H1 (cell line): ENCODE results near the gene ADAD1. TPM values are rescaled to one million over a fixed set of nuclear protein-coding genes. Genes with fewer than 3 reads are reported as not detected.

Experiments used
- BCL11A ChIP-seq, 2 experiments: IDR thresholded peaks; one replicate each; pipeline ENCODE4 v1.6.1; 2011; ENCODE audit warnings: low read depth in 2 of 2, low read length in 2 of 2, mild to moderate bottlenecking in 2 of 2
- BRCA1 ChIP-seq: IDR thresholded peaks from 2 replicates; pipeline ENCODE4 v1.6.1; 2012; ENCODE audit warnings: low read depth, low read length, improper control_type of control experiment
- KDM1A ChIP-seq: fragments of 200-600, 300-600 bp; sonication (generic); IDR thresholded peaks from 2 replicates; pipeline ENCODE4 v1.7.1; 2016; ENCODE audit warnings: mild to moderate bottlenecking, low read length, borderline replicate concordance
- polyA plus RNA-seq, 7 experiments: library from polyadenylated mRNA; depleted of rRNA in 3 of 7; stranded (reverse) in 5 of 7; unstranded in 2 of 7; fragments of >200 nt in 5 of 7; fragments of 200-250 nt in 2 of 7; gene quantifications; 1 replicate in 5 of 7; 2 replicates in 1 of 7; 4 replicates in 1 of 7; pipeline versions ENCODE4 v1.2.1 to v1.2.3, GENCODE V29; 2011 to 2013; ENCODE audit warnings: missing spikeins in 2 of 7, mixed read lengths in 2 of 7
- total RNA-seq: library from RNA; stranded (reverse); fragmentation: NEBNext Ultra II Directional; extraction: Animal tissue kit (Norgen Biotek cat#: 25700); gene quantifications from 2 replicates; pipeline ENCODE4 v1.2.1, GENCODE V29; 2021

Gene ADAD1
- total and polyA plus RNA-seq, 2 of the 8 experiments (the other 6 are each of a cell fraction or from before 2014, with no cell fraction given): not detected

DNA sequence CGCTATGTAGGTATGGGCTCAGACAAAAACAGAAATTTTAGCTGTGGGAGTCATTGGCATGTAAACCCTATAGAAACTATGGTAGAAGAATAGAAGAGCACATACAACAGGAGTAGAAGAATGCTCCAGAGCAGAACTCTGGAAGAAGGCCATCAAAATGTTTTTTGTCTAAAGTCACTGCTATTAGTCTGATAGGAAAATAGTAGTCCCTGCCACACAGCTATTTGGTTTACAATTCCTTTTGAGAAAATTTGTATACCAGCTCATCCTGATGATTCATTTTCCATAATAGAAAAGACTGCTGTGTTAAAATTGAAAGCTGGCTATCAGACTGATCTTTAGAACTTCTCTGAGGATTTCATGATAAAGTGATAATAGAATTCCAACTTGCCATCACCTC lies 32.8 kb upstream of the ADAD1 start (continued):
- no peak for TF ChIP-seq BCL11A (IDR thresholded peaks at IDR 0.05; ENCODE audit: low read depth in 2 of 2, low read length in 2 of 2)
- TF ChIP-seq KDM1A: no peak
- TF ChIP-seq BRCA1: no peak
